ENCODE results near the gene TICAM1.
A peak's percentile ranks its signal among the peaks of the same experiment; 100 is the strongest.
"Not testable (repeated sequence)": the region's sequence is repeated elsewhere in the genome, so short reads cannot be mapped to it uniquely, and the experiment has no call there.

Gene TICAM1

GRCh38 chr19:4845975-4846374 lies 14.5 kb upstream of the TICAM1 start:
- DNase-seq (ENCODE audit: insufficient read length, low spot score); FAIRE-seq: not testable (repeated sequence)

- FAIRE-seq (no peak), DNase-seq (ENCODE audit: insufficient read length, low spot score) (no peak)
Observed at GRCh38 chr19:4844348-4845179, 13.1 kb upstream of the TICAM1 start.

- no peak for FAIRE-seq
- DNase-seq (ENCODE audit: insufficient read length, low spot score) = no peak
Observed at GRCh38 chr19:4843647-4843965, 12.1 kb upstream of the TICAM1 start.

- no peak for DNase-seq (ENCODE audit: insufficient read length, low spot score)
- no peak for FAIRE-seq
Observed at GRCh38 chr19:4839192-4839591, 7.7 kb upstream of the TICAM1 start.

- DNase-seq (ENCODE audit: insufficient read length, low spot score) = no peak
- FAIRE-seq = no peak
Observed at GRCh38 chr19:4832776-4833175, 1.3 kb upstream of the TICAM1 start.

- not testable (repeated sequence) for DNase-seq (ENCODE audit: insufficient read length, low spot score); FAIRE-seq
Observed at GRCh38 chr19:4831979-4832340, 448 bp upstream of the TICAM1 start.

GRCh38 chr19:4830768-4831265 lies 695 bp downstream of the TICAM1 start:
- DNase-seq (ENCODE audit: insufficient read length, low spot score) = no peak
- no peak for FAIRE-seq

- no peak for DNase-seq (ENCODE audit: insufficient read length, low spot score)
- FAIRE-seq = no peak
Observed at GRCh38 chr19:4830332-4830731, 1.2 kb downstream of the TICAM1 start.

GRCh38 chr19:4829001-4829712 lies 2.4 kb downstream of the TICAM1 start:
- FAIRE-seq = no peak

GRCh38 chr19:4823577-4823976 lies 7.9 kb downstream of the TICAM1 start:
- no peak for FAIRE-seq

More at GRCh38 chr19:4829001-4829712, 2.4 kb downstream of the TICAM1 start:
- DNase-seq (ENCODE audit: insufficient read length, low spot score) = no peak

GRCh38 chr19:4822354-4822753 lies 9.2 kb downstream of the TICAM1 start:
- not testable (repeated sequence) for FAIRE-seq; DNase-seq (ENCODE audit: insufficient read length, low spot score)

More at GRCh38 chr19:4823577-4823976, 7.9 kb downstream of the TICAM1 start:
- DNase-seq (ENCODE audit: insufficient read length, low spot score) = no peak

GRCh38 chr19:4821265-4821664 lies 10.2 kb downstream of the TICAM1 start:
- FAIRE-seq = no peak

GRCh38 chr19:4817467-4818277 lies 13.8 kb downstream of the TICAM1 start:
- DNase-seq (ENCODE audit: insufficient read length, low spot score) (no peak), FAIRE-seq (no peak)

More at GRCh38 chr19:4821265-4821664, 10.2 kb downstream of the TICAM1 start:
- DNase-seq (ENCODE audit: insufficient read length, low spot score) = no peak

GRCh38 chr19:4816950-4817278 lies 14.6 kb downstream of the TICAM1 start:
- FAIRE-seq (no peak), DNase-seq (ENCODE audit: insufficient read length, low spot score) (no peak)

GRCh38 chr19:4816202-4816949 lies 15.1 kb downstream of the TICAM1 start:
- DNase-seq (ENCODE audit: insufficient read length, low spot score) (no peak), FAIRE-seq (no peak)

GRCh38 chr19:4815426-4816201 lies 15.9 kb downstream of the TICAM1 start:
- DNase-seq (ENCODE audit: insufficient read length, low spot score) = peak; percentile 89
- no peak for FAIRE-seq

- no peak for FAIRE-seq
- DNase-seq (ENCODE audit: insufficient read length, low spot score) = no peak
Observed at GRCh38 chr19:4814625-4815425, 16.7 kb downstream of the TICAM1 start.

GRCh38 chr19:4811328-4812131 lies 20.0 kb downstream of the TICAM1 start:
- peak; percentile 57 for DNase-seq (ENCODE audit: insufficient read length, low spot score)
- no peak for FAIRE-seq

Measured in HTR-8/SVneo (cell line).